Trophoblast cell (in vitro differentiated cells and primary cell): ENCODE data around the gene GPR34. TPM values are rescaled to one million over a fixed set of nuclear protein-coding genes. Genes with fewer than 3 reads are reported as not detected.
"Not testable (repeated sequence)": the region's sequence is repeated elsewhere in the genome, so short reads cannot be mapped to it uniquely, and the experiment has no call there.

ENCODE experiments used
- DNase-seq, 2 donors: peaks; one replicate each; pipeline ENCODE4 v3.0.0-alpha.2; 2016
- H2AFZ ChIP-seq: 2 replicates; pipeline ENCODE4 v1.6.1; 2013; ENCODE audit warnings: low read length, moderate library complexity, mild to moderate bottlenecking; ENCODE audit not compliant: insufficient read depth, poor library complexity
- H2AK5ac ChIP-seq: 2 replicates; pipeline ENCODE4 v1.6.1; 2013; ENCODE audit warnings: mild to moderate bottlenecking, low read length
- H2BK120ac ChIP-seq: 2 replicates; pipeline ENCODE4 v1.6.1; 2013; ENCODE audit warnings: low read length, mild to moderate bottlenecking, moderate library complexity; ENCODE audit not compliant: insufficient read depth, poor library complexity
- H2BK12ac ChIP-seq: 2 replicates; pipeline ENCODE4 v1.6.1; 2013; ENCODE audit warnings: mild to moderate bottlenecking, low read length, moderate library complexity
- H2BK5ac ChIP-seq: 2 replicates; pipeline ENCODE4 v1.6.1; 2013; ENCODE audit warnings: low read length, low read depth, moderate library complexity, mild to moderate bottlenecking; ENCODE audit not compliant: poor library complexity
- H3K14ac ChIP-seq: 2 replicates; pipeline ENCODE4 v1.6.1; 2013; ENCODE audit warnings: mild to moderate bottlenecking, low read length
- H3K18ac ChIP-seq: 2 replicates; pipeline ENCODE4 v1.6.1; 2013; ENCODE audit warnings: mild to moderate bottlenecking, low read length
- H3K23ac ChIP-seq: 2 replicates; pipeline ENCODE4 v1.6.1; 2013; ENCODE audit warnings: low read length
- H3K27ac ChIP-seq: 2 replicates; pipeline ENCODE4 v1.5.1; 2013; ENCODE audit warnings: low read depth, mild to moderate bottlenecking, inconsistent platforms, low read length, moderate library complexity
- H3K27me3 ChIP-seq: 2 replicates; pipeline ENCODE4 v1.6.1; 2013; ENCODE audit warnings: inconsistent platforms, mild to moderate bottlenecking, low read length, moderate library complexity; ENCODE audit not compliant: insufficient read depth
- H3K36me3 ChIP-seq, 2 experiments: 1 replicate in 1 of 2; 2 replicates in 1 of 2; pipeline ENCODE4 v1.6.1; 2013; ENCODE audit warnings: low read length in 2 of 2, mild to moderate bottlenecking in 2 of 2, moderate library complexity in 1 of 2; ENCODE audit not compliant: insufficient read depth in 2 of 2, control insufficient read depth in 1 of 2
- H3K4ac ChIP-seq: 2 replicates; pipeline ENCODE4 v1.6.1; 2013; ENCODE audit warnings: low read depth, mild to moderate bottlenecking, low read length, moderate library complexity
- H3K4me1 ChIP-seq, 2 experiments: 1 replicate in 1 of 2; 2 replicates in 1 of 2; pipeline ENCODE4 v1.6.1; 2013; ENCODE audit warnings: low read length in 2 of 2, mild to moderate bottlenecking in 2 of 2, moderate library complexity in 1 of 2; ENCODE audit not compliant: insufficient read depth in 2 of 2, control insufficient read depth in 1 of 2
- H3K4me2 ChIP-seq: 2 replicates; pipeline ENCODE4 v1.6.1; 2013; ENCODE audit warnings: inconsistent platforms, mild to moderate bottlenecking, low read length, moderate library complexity
- H3K4me3 ChIP-seq: 2 replicates; pipeline ENCODE4 v1.5.1; 2013; ENCODE audit warnings: mild to moderate bottlenecking, low read depth, low read length, inconsistent platforms
- H3K79me1 ChIP-seq: one replicate; pipeline ENCODE4 v1.6.1; 2013; ENCODE audit warnings: low read length
- H3K79me2 ChIP-seq: 2 replicates; pipeline ENCODE4 v1.6.1; 2013; ENCODE audit warnings: low read length, mild to moderate bottlenecking; ENCODE audit not compliant: control insufficient read depth, insufficient read depth, poor library complexity
- H3K9ac ChIP-seq: 2 replicates; pipeline ENCODE4 v1.6.1; 2013; ENCODE audit warnings: mild to moderate bottlenecking, low read length
- H3K9me3 ChIP-seq: 2 replicates; pipeline ENCODE4 v1.6.1; 2013; ENCODE audit warnings: low read depth, mild to moderate bottlenecking, control low read depth, inconsistent platforms, low read length; ENCODE audit not compliant: insufficient read depth
- H4K12ac ChIP-seq: 2 replicates; pipeline ENCODE4 v1.6.1; 2013; ENCODE audit warnings: low read depth, mild to moderate bottlenecking, low read length, moderate library complexity
- H4K8ac ChIP-seq: 2 replicates; pipeline ENCODE4 v1.6.1; 2013; ENCODE audit warnings: low read depth, mild to moderate bottlenecking, low read length, moderate library complexity
- H4K91ac ChIP-seq: one replicate; pipeline ENCODE4 v1.6.1; 2013; ENCODE audit warnings: low read depth, mild to moderate bottlenecking, low read length, moderate library complexity
- WGBS: extraction: QIAGEN DNeasy Blood & Tissue Kit; methylation state at CpG from one replicate; pipeline ENCODE4 v1.1.7; 2013; ENCODE audit warnings: missing lambda C conversion rate; ENCODE audit not compliant: insufficient read length, insufficient coverage; ENCODE audit errors: extremely low coverage; 5-methylcytosine and 5-hydroxymethylcytosine counted together
- polyA plus RNA-seq: library from polyadenylated mRNA; stranded (reverse); fragments of 200-250 nt; gene quantifications from 2 replicates; pipeline ENCODE4 v1.2.3, GENCODE V29; 2013

The GPR34 gene, protein sequence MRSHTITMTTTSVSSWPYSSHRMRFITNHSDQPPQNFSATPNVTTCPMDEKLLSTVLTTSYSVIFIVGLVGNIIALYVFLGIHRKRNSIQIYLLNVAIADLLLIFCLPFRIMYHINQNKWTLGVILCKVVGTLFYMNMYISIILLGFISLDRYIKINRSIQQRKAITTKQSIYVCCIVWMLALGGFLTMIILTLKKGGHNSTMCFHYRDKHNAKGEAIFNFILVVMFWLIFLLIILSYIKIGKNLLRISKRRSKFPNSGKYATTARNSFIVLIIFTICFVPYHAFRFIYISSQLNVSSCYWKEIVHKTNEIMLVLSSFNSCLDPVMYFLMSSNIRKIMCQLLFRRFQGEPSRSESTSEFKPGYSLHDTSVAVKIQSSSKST
- not detected in 2 replicates for polyA plus RNA-seq

DNA sequence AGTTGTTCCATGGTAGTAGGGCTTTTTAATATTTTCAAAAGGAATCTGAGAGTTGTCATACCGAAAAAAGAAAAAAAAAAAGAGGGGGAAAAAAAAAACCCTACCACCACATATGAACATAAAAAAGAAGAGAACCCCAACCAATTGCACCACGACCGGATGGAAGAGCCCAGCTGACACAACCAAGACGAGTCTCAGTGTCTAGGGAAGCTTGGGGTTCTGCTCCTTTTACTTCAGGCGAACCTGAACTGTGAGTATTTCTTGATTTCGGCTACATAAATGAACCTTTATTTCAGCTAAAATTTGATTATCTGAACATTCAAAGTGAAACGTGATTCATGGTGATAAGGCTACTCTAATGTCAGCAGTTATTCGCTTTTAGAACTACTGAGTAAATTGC lies at the start of gene GPR34:
GPR34 (plus strand) TSS at position 139 of the 400 bp plus-strand sequence. CDS start 6,661 bp downstream, outside the sequence.
- H3K9ac ChIP-seq = no peak within 1 kb of the TSS
- no peaks in the 10 kb centered on the region for H3K27me3 ChIP-seq
- WGBS = no CpG with 5 or more reads among the region's 8 CpGs
- no peak within 1 kb of the TSS for H2BK120ac ChIP-seq
- no peak within 1 kb of the TSS for H3K4me3 ChIP-seq
- H3K9me3 ChIP-seq = no peaks in the 10 kb centered on the region
- H3K4me2 ChIP-seq = no peak within 1 kb of the TSS
- no peak within 1 kb of the TSS for H4K8ac ChIP-seq
- H3K23ac ChIP-seq = no peak within 1 kb of the TSS
- H4K91ac ChIP-seq = no peak within 1 kb of the TSS
- no peak within 1 kb of the TSS for H3K27ac ChIP-seq
- no peaks in the 10 kb centered on the region for H3K79me2 ChIP-seq
- no peak within 1 kb of the TSS for H2AFZ ChIP-seq
- no peak within 1 kb of the TSS for H2AK5ac ChIP-seq
- no peaks in the 10 kb centered on the region for H3K4me1 ChIP-seq
- no peak within 1 kb of the TSS for H4K12ac ChIP-seq
- H3K36me3 ChIP-seq = no peaks in the 10 kb centered on the region
- H3K14ac ChIP-seq = no peak within 1 kb of the TSS
- no peaks in the 10 kb centered on the region for H3K79me1 ChIP-seq
- H3K4ac ChIP-seq = no peak within 1 kb of the TSS
- no peak for DNase-seq
- no peak within 1 kb of the TSS for H2BK5ac ChIP-seq
- H3K18ac ChIP-seq = no peak within 1 kb of the TSS
- H2BK12ac ChIP-seq = no peak within 1 kb of the TSS

DNA sequence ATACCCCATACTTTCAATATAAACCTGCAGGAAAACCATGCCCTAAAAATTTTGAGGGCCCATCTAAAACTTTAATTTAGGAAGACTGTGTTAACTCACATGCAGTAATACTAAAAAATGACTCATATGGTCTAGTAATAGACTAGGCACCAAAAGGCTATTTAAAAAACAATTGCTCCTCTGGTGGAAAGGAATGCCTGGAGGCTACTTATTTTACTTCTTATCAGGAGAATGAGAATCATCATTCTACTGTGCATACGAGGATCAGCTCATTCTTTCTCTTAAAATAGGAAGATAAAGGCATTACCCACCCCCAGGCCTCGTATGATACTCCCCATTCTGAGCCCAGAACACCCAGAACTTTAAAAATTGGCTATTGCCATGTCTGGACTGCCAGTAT lies 42.6 kb upstream of the GPR34 start:
- H2AFZ ChIP-seq, H3K4me2 ChIP-seq, H3K4ac ChIP-seq, DNase-seq, H3K4me3 ChIP-seq, H2AK5ac ChIP-seq, H3K27me3 ChIP-seq, H3K9me3 ChIP-seq, H3K9ac ChIP-seq, H3K79me1 ChIP-seq, H3K18ac ChIP-seq, H2BK5ac ChIP-seq, H2BK12ac ChIP-seq, H3K36me3 ChIP-seq, H3K27ac ChIP-seq, H4K91ac ChIP-seq, H3K79me2 ChIP-seq, H3K4me1 ChIP-seq, H3K14ac ChIP-seq, H2BK120ac ChIP-seq, H4K12ac ChIP-seq, H4K8ac ChIP-seq, H3K23ac ChIP-seq: not testable (repeated sequence)
- no CpG with 5 or more reads among the region's 2 CpGs for WGBS

DNA sequence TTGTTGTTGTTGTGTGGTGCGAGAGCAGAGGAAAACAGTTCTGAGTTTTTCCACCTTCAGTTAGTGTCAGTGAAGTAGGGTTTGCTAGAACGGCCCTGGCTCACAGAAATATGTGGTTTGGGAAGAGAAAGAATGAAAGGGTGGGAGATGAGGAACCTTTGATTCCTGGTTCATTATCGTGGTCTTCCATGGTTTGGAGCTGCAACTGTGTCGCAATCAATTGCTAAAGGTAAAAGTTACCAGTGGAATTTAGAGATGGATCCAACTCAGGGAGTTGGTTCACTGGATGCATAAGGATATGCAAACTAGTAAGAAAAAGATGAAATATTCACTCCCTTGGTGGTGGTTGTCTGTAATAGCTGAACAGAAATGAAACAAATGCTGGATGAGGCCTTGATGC lies 35.6 kb upstream of the GPR34 start:
- H2BK12ac ChIP-seq = no peak overlapping the region
- no peak overlapping the region for H2AK5ac ChIP-seq
- no peak overlapping the region for H3K9ac ChIP-seq
- no peak overlapping the region for H2BK5ac ChIP-seq
- H3K79me1 ChIP-seq = no peaks in the 10 kb centered on the region
- H4K8ac ChIP-seq = no peak overlapping the region
- H3K4me2 ChIP-seq = no peak overlapping the region
- H3K27ac ChIP-seq = no peak overlapping the region
- no peak overlapping the region for H3K14ac ChIP-seq
- no peak overlapping the region for H3K23ac ChIP-seq
- no peak overlapping the region for H3K4me3 ChIP-seq
- no peak overlapping the region for H3K4ac ChIP-seq
- peaks cover under 1 to 3% of the 10 kb centered on the region in 2 experiments for H3K36me3 ChIP-seq
- H3K9me3 ChIP-seq = no peaks in the 10 kb centered on the region
- no peak overlapping the region for H4K12ac ChIP-seq
- no peak overlapping the region for H2BK120ac ChIP-seq
- no peaks in the 10 kb centered on the region for H3K27me3 ChIP-seq
- no peaks in the 10 kb centered on the region for H3K4me1 ChIP-seq
- no peaks in the 10 kb centered on the region for H3K79me2 ChIP-seq
- no peak overlapping the region for H3K18ac ChIP-seq
- H2AFZ ChIP-seq = no peak overlapping the region
- no peak for DNase-seq
- H4K91ac ChIP-seq = no peak overlapping the region
- no CpG with 5 or more reads among the region's 4 CpGs for WGBS

DNA sequence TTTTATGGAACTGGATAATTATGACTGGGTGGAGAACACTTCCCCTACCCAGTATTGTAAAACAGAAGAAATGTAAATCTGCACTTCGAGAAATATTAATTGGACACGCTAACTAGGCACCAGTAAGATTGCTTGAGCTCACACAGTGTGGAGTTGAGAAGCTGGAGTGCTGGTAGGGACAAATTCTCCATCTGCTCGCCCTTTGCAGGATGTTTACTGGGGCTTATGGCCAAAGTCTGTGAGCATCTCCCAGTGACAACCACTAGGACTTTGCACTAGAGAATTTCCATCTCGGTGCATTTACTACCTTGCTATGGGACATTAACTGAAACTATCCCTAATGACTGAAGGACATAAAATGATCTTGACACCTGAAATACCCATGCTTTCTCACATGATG lies 33.7 kb upstream of the GPR34 start:
- Histone ChIP-seq H3K79me2 (no peaks in the 10 kb centered on the region), H2BK120ac (no peak overlapping the region), H4K12ac (no peak overlapping the region), H3K27me3 (no peaks in the 10 kb centered on the region), H3K9ac (no peak overlapping the region), H2AFZ (no peak overlapping the region), H2AK5ac (no peak overlapping the region), H3K18ac (no peak overlapping the region), H3K36me3 (peaks cover 3 to 10% of the 10 kb centered on the region in 2 experiments), H3K27ac (no peak overlapping the region), H4K91ac (no peak overlapping the region), H2BK5ac (no peak overlapping the region), H2BK12ac (no peak overlapping the region), H3K79me1 (no peaks in the 10 kb centered on the region), H3K23ac (no peak overlapping the region), H4K8ac (no peak overlapping the region), H3K14ac (no peak overlapping the region), H3K4me3 (no peak overlapping the region), H3K9me3 (no peaks in the 10 kb centered on the region), H3K4me1 (no peaks in the 10 kb centered on the region), H3K4ac (no peak overlapping the region), H3K4me2 (no peak overlapping the region)
- no peak for DNase-seq
- no CpG with 5 or more reads among the region's 4 CpGs for WGBS
